ENCODE data around the gene SLC11A1.

Gene SLC11A1

DNA sequence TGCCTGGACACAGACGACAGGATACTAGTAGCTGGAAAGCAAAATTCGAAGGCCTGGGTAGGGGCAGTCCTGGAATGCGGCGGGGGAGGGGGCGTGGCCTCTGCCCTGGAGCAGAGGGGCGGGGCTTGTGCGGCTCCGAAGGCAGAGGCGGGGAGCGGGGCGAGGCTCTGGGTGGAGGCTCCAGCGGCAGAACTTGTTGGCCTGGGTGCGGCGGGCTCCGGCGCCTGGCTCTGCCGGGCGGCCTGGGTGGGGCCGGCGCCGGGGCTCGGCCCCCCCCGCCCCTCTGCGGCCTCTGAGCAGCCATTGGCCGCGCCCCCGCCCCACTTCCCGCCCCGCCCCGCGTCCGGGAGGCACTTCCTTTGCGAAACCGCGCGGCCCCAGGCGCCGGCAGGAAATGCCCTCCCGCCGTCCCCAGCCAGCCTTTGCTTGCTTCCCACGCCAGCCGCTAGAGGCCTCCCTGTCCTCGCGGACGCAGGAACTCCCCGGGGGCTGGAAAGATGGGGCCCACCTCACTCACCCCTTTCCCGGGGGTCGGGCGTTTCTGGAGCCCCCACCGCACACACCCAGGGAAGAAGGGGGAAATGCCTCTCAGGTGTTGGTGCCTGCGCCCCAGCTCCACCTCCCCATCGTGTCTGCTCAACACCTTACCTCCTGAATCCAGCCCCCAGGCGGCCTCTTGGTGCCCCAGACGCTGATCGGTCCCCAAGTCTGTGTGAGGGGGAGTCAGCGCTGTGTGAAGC is 24.3 kb downstream of the SLC11A1 start:
- peak; percentile 94 for DNase-seq

DNA sequence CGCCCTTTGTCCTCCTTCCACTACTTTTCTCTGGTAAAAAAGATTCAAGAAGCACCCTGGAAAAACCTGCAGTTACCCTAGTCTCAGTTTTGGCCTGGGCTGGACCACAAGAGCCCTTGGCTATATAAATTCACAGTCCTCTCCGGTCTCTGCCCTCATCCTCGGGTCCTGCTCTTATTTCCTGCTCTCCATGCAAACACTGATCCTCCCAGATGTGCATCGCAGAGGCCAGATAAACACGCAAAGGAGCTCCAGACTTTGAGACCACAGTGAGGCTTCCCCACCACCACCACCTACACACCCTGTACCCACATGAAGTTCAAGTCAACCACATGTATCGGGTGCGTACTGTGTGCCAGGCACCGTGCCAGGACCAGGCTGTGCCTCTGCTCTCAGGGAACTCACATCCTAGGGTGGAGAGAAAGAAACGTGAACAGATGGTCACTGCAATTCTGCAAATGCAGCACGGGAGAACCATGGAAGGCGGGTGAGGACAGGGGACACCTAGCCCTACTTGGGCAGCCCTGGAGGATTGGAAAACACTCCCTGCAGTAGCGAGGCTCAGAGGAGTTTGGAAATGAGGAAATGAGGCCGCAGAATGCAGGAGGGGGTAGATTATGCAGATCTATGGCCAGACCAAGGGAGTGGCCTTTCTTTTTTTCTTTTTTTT is 25.0 kb downstream of the SLC11A1 start:
- DNase-seq: peak; percentile 51

- DNase-seq: no peak
Observed at GRCh38 chr2:218407717-218408116, 25.6 kb downstream of the SLC11A1 start.

DNA sequence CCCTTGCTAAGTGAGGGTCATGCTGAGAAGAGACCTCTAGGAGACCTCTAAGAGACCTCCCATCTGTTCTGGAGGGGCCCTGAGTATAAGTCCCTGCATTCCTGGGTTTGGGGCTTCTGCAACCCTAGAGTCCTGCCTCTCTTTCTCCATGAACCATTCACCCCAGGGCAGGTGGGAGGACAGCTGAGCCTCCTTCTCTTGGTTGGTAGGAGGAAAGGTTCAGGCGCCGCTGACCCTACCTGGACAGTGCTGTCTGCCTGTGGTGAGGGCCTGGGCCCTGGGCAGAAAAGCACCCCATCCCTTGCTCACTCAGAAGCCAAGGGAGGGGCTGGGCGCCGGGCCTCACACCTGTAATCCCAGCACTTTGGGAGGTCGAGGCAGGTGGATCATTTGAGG is 36.2 kb downstream of the SLC11A1 start:
- no peak for DNase-seq

DNA sequence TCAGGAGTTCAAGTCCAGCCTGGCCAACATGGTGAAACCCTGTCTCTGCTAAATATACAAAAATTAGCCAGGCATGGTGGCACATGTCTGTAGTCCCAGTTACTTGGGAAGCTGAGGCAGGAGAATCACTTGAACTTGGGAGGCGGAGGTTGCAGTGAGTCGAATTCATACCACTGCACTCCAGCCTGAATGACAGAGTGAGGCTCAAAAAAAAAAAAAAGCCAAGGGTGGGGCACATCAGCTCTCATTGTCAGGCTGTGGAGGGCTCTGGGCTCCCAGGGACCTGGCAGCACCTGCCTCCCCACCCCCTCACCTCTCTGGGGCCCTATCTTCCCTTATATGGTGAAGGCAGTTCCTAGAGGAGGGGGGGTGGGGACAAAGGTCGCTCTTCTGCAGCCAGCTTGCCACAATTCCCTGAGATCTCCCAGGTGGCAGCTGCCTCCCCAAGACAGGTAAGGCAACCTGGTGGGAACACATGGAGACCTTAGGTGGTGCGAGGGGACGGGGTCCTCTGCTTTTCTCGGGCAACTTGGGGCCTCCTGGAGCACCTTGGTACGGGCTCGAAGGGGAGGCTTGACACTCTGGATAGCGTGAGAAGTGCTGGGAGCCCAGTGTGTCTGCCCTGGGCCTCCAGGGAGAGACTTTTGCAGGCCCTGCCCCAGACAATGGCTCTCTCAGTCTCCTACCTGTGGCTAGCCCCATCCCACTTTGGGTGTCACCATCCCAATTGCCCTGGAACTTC is 36.8 kb downstream of the SLC11A1 start, which contains the start of gene VIL1:
TSS of gene VIL1 (plus strand) at position 407 of the 742 bp plus-strand sequence. CDS start 4,656 bp downstream, outside the sequence.
- no peak for DNase-seq

DNA sequence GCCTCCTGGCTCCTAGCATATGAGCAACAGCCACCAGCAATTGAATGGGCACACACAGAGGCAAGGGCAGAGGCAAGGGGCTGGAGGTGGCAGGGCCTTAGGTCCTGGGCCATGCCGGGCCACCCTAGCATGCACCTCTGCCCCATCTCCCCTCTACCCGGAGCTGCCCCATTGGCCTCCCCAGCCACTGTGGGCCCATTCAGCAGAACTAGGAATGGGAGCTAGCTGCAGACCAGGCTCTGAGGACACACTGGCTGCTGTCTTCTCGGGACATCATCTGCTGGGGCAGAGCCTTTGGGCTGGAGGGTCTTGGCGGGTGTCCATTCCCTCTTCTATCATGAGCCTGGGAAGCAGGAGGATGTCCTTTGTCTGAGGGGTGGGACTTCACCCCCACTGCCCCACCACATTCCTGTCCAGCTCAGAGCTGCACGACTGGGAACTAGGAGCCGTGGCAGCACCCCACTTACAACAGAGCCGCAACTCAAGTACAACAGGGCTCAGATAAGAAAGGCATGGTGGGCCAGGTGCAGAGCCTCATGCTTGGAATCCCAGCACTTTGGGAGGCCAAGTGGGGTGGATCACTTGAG is 37.6 kb downstream of the SLC11A1 start:
- DNase-seq: no peak

DNA sequence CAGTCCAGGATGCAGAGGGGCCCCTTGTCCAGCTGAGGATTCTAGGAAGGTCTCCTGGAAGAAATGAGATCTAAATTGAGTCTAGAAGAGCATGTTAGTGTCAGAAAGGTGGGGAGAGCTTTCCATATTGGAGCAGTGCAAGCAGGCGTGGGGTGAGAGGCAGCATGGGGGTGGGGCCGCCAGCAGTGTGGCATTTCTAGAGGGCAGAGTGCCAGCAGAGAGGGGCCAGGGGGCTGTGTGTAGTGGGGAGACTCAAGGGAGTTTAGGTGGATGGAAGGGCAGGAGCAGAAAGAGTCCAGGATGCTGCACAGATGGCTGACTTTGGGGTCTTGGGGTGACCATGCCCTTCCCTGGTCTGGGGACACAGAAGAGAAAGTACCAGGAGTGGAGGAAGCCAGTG is 39.0 kb downstream of the SLC11A1 start:
- DNase-seq: no peak

DNA sequence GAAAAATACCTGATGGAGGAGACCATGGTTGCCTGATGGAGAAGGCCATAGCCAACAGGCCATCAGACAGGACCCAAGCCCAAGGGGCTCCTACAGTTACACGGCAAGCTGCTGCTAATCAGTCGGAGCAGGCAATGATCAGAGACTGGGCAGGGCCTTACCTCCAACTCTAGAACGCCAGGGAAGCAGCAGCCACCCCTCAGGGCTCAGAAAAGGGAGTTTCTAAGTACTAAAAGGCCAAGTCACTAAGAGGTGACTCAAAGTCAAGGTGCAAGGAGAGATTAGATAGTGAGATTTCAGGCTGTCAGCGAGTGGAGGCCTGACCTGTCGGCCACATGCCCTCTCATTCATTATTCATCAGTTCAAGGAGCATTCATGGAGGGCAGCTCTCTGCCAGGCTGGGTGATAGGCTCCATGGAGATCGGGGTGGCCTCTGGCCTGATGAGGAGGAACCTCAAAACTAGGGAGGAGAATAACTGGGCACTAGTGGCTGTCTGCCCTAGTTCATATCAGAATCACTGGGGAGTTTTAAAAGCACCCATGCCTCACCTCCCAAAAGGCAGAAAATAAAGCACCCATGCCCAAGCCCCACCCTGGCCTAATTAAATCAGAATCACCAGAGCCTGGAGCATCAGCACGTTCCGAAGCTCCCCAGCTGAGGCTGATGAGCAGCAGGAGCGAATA is 40.5 kb downstream of the SLC11A1 start:
- no peak for DNase-seq

GRCh38 chr2:218423584-218423983 is 41.5 kb downstream of the SLC11A1 start:
- no peak for DNase-seq

DNA sequence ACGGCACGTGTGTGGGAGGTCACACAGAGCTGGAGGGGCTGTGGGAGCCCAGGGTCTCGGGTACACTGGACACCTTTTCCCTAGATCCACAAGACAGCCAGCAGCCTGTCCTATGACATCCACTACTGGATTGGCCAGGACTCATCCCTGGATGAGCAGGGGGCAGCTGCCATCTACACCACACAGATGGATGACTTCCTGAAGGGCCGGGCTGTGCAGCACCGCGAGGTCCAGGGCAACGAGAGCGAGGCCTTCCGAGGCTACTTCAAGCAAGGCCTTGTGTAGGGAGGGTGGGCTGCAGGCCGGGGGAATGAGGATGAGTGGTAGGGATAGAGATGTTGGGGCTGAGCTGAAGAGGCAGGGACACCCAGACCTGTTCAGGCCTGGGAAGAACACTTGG is 43.5 kb downstream of the SLC11A1 start:
- DNase-seq: no peak

- DNase-seq: no peak
Observed at GRCh38 chr2:218427741-218428140, 45.7 kb downstream of the SLC11A1 start.

DNA sequence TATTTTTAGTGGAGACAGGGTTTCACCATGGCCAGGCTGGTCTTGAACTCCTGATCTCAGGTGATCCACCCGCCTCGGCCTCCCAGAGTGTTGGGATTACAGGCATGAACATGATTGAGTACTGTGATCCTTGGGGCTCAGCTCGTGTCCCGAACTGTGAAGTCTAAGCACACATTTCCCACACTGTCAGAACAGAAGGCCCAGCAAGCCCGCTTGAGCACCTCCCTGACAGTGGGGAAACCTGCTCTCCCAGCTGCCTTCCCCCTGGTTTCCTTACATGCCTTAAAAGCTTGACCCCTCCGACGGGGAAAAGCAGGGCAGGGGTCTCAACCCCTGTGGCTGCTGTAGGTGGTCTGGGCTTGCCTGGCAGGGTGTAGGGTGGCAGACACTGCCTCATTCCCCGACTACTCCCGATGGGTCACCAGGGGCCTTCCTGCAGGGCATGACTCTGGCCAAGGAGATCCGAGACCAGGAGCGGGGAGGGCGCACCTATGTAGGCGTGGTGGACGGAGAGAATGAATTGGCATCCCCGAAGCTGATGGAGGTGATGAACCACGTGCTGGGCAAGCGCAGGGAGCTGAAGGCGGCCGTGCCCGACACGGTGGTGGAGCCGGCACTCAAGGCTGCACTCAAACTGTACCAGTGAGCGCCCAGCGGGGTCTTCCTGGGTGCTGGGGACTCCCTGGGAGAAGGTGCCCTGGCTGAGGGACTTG is 46.9 kb downstream of the SLC11A1 start:
- no peak for DNase-seq

GRCh38 chr2:218429911-218430692 is 48.0 kb downstream of the SLC11A1 start:
- DNase-seq: no peak

- no peak for DNase-seq
Observed at GRCh38 chr2:218430721-218431120, 48.6 kb downstream of the SLC11A1 start.

GRCh38 chr2:218431878-218432277 is 49.8 kb downstream of the SLC11A1 start:
- DNase-seq: no peak

DNA sequence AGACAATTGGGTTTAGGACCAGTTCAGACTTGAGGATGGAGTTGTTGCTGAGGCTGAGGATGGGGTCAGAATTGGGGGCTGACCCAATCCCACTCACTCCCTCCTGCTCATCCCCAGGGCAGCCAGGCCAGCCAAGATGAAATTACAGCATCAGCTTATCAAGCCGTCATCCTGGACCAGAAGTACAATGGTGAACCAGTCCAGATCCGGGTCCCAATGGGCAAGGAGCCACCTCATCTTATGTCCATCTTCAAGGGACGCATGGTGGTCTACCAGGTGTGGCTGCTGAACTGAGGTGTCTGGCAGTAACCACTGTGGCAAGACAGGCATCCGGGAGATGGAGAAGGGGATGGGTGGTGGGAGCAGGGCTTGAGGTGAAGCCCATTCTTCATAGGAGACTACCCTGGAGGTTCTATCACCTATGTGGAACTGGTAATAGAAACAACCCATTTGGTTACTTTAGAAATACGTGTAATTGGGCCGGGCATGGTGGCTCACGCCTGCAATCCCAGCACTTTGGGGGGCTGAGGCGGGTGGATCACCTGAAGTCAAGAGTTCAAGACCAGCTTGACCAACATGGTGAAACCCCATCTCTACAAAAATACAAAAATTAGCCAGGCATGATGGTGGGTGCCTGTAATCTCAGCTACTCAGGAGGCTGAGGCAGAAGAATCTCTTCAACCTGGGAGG is 50.7 kb downstream of the SLC11A1 start:
- DNase-seq: no peak

DNA sequence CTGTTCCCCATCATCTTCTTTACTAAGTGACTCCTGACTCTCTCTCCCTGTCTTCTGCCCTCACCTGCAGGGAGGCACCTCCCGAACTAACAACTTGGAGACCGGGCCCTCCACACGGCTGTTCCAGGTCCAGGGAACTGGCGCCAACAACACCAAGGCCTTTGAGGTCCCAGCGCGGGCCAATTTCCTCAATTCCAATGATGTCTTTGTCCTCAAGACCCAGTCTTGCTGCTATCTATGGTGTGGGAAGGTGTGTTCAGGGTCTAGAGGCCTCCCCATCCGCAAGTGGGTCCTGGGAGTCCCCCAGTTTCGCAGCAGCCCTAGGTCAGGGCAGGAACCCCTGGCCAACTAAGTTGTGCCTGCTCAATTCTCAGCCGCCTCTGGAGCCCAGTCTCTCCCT is 52.4 kb downstream of the SLC11A1 start:
- DNase-seq: no peak

GRCh38 chr2:218435003-218435982 is 53.2 kb downstream of the SLC11A1 start:
- DNase-seq: no peak

- no peak for DNase-seq
Observed at GRCh38 chr2:218436992-218437391, 54.9 kb downstream of the SLC11A1 start.
